GM21381 (cell line): ENCODE data around the gene CBLB.
A peak's percentile ranks its signal among the peaks of the same experiment; 100 is the strongest.
"Not testable (repeated sequence)": the region's sequence is repeated elsewhere in the genome, so short reads cannot be mapped to it uniquely, and the experiment has no call there.

ENCODE experiments used
- ATAC-seq: cut with Tn5 transposase; IDR thresholded peaks from one replicate; pipeline ENCODE4 v1.9.1; 2021; ENCODE audit warnings: mild to moderate bottlenecking, moderate library complexity; ENCODE audit not compliant: unreplicated experiment

CBLB gene

DNA sequence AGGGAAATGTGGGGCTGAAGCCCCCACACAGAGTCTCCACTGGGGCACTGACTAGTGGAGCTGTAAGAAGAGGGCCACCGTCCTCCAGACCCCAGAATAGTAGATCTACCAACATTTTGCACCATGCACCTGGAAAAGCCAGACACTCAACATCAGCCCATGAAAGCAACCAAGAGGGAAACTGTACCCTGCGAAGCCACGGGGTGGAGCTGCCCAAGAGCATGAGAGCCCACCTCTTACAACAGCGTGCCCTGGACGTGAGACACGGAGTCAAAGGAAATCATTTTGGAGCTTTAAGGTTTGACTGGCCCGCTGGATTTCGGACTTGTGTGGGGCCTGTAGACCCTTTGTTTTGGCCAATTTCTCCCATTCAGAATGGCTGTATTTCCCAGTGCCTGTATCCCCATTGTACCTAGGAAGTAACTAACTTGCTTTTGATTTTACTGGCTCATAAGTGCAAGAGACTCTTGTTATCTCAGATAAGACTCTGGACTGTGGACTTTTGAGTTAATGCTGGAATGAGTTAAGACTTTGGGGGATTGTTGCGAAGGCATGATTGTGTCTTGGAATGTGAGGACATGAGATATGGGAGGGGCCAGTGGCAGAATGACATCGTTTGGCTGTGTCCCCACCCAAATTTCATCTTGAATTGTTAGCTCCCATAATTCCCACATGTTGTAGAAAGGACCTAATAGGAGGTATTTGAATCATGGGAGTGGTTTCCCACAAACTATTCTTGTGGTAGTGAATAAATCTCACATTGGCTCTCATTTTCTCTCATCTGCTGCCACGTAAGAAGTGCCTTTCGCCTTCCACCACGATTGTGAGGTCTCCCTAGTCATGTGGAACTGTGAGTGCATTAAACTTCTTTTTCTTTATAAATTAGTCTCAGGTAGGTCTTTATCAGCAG is 105.8 kb downstream of the CBLB start:
- ATAC-seq: no peak

GRCh38 chr3:105762214-105762613 is 106.6 kb downstream of the CBLB start:
- ATAC-seq: not testable (repeated sequence)

- no peak for ATAC-seq
These were observed 109.3 kb downstream of the CBLB start for GRCh38 chr3:105759442-105760078.

- ATAC-seq: no peak
These were observed 110.4 kb downstream of the CBLB start for GRCh38 chr3:105758451-105758850.

GRCh38 chr3:105755121-105755886 is 113.5 kb downstream of the CBLB start:
- no peak for ATAC-seq

DNA sequence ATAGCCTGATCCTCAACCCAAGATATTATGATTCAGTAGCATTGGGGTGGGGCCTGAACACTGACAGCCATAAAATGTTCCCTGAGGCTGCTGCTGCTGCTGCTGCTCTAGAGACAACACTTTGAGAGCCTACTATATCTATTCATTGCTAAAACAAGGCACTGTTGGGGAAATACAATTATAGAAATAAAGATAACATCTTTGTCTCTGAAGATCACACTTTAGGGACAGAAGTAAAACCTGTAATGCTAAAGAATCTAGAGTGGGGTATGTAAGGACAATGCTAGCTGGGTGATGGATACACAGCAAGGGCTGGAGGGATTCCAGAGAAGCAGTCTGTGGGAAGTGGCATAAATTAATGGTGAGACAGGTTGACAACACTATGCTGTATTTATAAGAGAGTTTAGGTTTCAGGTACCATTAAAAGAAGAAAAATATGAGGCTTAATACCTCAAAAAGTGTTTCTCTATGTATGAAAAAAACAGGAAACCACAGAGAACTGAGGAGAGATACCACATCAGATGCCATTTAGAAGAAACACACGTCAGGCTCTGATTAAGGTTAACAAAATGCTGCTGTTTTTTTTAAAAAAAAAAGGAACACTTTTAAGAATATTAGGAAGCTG is 115.9 kb downstream of the CBLB start:
- ATAC-seq: peak; percentile 67

GRCh38 chr3:105747696-105748095 is 121.1 kb downstream of the CBLB start:
- no peak for ATAC-seq

DNA sequence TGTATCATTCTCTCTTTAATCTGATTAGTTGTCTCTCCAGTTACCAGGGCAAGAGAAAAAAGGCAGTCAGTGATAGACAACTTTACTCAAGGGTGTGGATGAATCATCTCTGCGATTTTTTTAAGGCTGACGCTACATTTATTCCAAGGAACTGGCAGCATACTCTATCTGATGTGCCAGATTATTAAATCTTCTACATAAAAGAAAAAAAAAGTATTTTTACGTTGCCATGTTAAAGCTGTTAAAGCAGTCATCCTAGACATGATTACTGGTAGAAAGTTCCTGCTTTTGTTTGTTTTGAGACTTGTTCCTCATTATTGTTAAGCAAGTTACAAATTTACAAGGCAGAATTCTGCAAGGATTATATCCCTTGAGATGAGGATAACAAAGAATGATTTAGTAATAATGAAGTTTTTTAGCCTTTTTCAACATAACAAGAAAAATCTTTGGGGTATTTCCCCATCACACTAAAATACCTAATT is 121.7 kb downstream of the CBLB start:
- no peak for ATAC-seq

DNA sequence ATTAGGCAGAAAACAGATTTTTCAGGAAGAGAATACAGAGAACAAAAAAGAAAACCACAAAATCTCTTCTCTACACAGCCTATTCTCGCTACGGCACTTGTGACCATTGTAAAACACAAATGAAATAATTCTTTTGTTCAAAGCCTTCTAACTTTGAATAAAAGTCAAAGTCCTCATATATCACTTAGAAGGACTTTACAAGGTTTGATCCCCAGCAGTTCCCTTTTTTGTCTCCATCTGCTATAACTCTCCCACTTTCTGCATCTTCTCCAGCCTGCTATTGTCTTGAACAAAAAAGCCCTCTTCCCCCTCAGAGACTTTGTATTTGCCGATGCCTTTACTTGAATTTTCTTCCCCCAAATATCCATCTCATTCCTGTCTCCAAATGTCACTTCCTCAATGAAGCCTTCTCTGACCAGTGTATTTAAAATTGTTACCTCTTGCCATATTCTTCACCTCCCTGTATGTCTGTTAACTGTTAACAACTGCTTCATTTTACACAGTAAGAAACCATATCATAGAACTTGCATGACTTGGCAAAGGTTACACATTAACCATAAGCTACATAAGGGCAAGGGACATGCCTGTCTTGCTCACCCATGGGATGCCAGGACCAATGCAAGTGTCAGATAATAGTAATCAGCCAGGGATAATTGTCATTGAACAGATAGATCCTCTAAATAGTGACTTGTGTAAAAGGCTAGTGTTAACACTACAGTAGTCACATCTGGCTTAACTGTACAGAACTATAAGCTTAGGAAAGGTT is 122.4 kb downstream of the CBLB start:
- ATAC-seq: no peak

DNA sequence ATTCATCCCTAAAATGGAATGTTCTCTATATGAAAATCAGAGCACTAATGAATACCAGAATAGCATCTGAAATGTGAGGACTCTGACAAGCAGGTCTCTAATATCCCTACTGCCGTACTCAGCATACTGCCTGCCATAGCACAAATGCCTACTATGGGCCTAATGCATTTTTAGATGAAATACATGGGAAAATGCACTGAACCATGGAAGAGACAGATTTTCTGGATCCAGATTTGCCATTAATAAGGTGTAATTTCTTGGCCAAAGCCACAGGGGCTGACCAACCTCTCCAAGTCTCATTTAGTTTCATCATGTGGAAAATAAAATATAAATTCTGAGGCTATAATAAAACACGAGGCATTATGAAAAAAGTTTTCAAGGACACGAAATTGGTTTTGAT is 123.8 kb downstream of the CBLB start:
- no peak for ATAC-seq

GRCh38 chr3:105744202-105744601 is 124.6 kb downstream of the CBLB start:
- no peak for ATAC-seq

GRCh38 chr3:105733356-105733755 is 135.5 kb downstream of the CBLB start:
- ATAC-seq: no peak

DNA sequence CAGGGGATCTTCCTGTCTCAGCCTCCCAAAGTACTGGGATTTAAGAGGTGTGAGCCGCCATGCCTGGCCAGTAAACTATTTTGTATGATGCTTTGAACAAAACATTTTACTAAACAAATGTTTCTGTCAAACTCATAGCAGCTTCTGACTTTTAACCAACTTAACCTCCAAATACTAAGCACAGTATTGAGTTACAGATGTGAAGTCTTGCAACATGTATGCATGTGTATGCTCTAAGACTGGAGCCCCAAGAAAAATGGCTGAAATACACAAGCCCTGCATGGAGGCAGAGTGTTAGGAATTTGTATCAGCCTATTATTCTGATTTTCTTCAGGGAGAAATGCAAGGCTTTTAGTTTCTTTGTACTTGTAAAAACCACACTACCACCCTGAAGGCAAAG is 137.1 kb downstream of the CBLB start:
- no peak for ATAC-seq

GRCh38 chr3:105730801-105731354 is 137.9 kb downstream of the CBLB start:
- no peak for ATAC-seq

DNA sequence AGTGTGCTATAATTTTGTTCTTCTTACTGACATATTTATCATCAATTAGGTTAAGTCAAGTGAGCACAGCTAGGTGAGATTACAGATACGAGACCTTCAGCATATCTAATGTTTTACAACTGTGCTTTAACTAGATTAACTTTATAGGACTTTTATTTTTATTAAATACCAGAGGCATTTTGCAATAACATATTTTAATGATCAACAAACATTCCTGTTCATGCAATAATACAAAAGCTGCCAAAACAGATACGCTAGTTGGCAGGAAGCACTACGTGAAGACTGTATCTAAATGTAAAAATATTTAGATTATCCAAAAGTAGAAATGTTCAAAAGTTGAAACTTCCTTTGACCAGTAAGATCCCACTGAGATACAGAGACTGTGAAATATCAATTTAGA is 139.1 kb downstream of the CBLB start:
- no peak for ATAC-seq

- no peak for ATAC-seq
These were observed 140.0 kb downstream of the CBLB start for GRCh38 chr3:105728771-105729312.

- not testable (repeated sequence) for ATAC-seq
These were observed 141.8 kb downstream of the CBLB start for GRCh38 chr3:105727036-105727435.

GRCh38 chr3:105722943-105723556 is 145.8 kb downstream of the CBLB start:
- ATAC-seq: peak; percentile 100

GRCh38 chr3:105719791-105720190 is 149.0 kb downstream of the CBLB start:
- ATAC-seq: no peak
